ENCODE results near the gene FRMD1. TPM values are rescaled to one million over a fixed set of nuclear protein-coding genes. Genes with fewer than 3 reads are reported as not detected.

FRMD1 gene
- total RNA-seq, 2 experiments from 2014 or later, result not detected

- no peaks in the 10 kb centered on the region for H3K9me3 Mint-ChIP-seq
- POLR2A ChIA-PET, result no interaction called here
- ATAC-seq (ENCODE audit: low read depth) (no peak), DNase-seq (no peak)
- H3K36me3 Mint-ChIP-seq, result no peaks in the 10 kb centered on the region
- no peaks in the 10 kb centered on the region for H3K27me3 Mint-ChIP-seq
- no peak overlapping the region for H3K4me3 Mint-ChIP-seq
- no peaks in the 10 kb centered on the region for H3K4me1 Mint-ChIP-seq
- H3K27ac Mint-ChIP-seq, result no peak overlapping the region
Measured at GRCh38 chr6:168045706-168046620, 33.0 kb downstream of the FRMD1 start.

- POLR2A ChIA-PET, result no interaction called here
- DNase-seq, result no peak
- H3K4me3 Mint-ChIP-seq, result no peak overlapping the region
- no peaks in the 10 kb centered on the region for H3K9me3 Mint-ChIP-seq
- no peaks in the 10 kb centered on the region for H3K4me1 Mint-ChIP-seq
- H3K36me3 Mint-ChIP-seq, result no peaks in the 10 kb centered on the region
- no peak overlapping the region for H3K27ac Mint-ChIP-seq
- H3K27me3 Mint-ChIP-seq, result no peaks in the 10 kb centered on the region
- no peak for ATAC-seq (ENCODE audit: low read depth)
Measured at GRCh38 chr6:168045141-168045691, 33.8 kb downstream of the FRMD1 start.

DNA sequence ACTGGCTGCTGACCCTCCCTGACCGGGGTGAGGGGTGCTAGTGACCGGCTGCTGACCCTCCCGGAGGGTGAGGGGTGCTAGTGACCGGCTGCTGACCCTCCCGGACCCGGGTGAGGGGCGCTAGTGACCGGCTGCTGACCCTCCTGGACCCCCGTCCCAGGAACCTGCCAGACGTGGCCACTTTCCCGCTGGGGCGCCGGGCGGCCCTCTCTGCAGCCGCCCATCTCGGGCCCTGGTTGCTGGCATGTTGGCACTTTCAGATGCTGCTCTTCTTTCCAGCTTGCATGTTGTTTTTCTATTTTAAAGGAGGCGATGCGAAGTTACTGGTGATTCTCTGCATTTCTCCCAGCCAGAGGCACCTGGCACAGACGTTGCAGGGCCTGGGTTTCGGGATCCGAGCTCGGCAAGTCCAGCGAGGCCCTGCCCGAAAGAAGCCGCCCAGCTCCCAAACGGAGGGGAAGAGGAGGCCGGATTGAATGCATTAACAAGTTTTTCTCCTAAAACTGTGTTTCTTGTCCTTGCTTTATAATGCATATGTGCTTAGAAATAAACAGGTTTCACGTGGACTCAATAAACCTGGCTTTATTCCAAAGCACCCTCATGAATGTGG lies 34.4 kb downstream of the FRMD1 start:
- Mint-ChIP-seq H3K4me1 (no peaks in the 10 kb centered on the region), H3K27me3 (no peaks in the 10 kb centered on the region), H3K36me3 (no peaks in the 10 kb centered on the region), H3K9me3 (no peaks in the 10 kb centered on the region), H3K27ac (no peak overlapping the region), H3K4me3 (no peak overlapping the region)
- no peak for ATAC-seq (ENCODE audit: low read depth)
- POLR2A ChIA-PET, result no interaction called here
- DNase-seq, result no peak

GRCh38 chr6:168043848-168044415 lies 35.1 kb downstream of the FRMD1 start:
- ATAC-seq (ENCODE audit: low read depth) (no peak), DNase-seq (no peak)
- Mint-ChIP-seq H3K36me3 (no peaks in the 10 kb centered on the region), H3K27ac (no peak overlapping the region), H3K9me3 (no peaks in the 10 kb centered on the region), H3K4me1 (no peaks in the 10 kb centered on the region), H3K4me3 (no peak overlapping the region), H3K27me3 (no peaks in the 10 kb centered on the region)
- POLR2A ChIA-PET, result no interaction called here

- no peaks in the 10 kb centered on the region for H3K4me1 Mint-ChIP-seq
- H3K9me3 Mint-ChIP-seq, result peaks cover 2% of the 10 kb centered on the region
- no peak for DNase-seq
- POLR2A ChIA-PET, result no interaction called here
- no peak overlapping the region for H3K4me3 Mint-ChIP-seq
- H3K27me3 Mint-ChIP-seq, result no peaks in the 10 kb centered on the region
- no peaks in the 10 kb centered on the region for H3K36me3 Mint-ChIP-seq
- no peak for ATAC-seq (ENCODE audit: low read depth)
- H3K27ac Mint-ChIP-seq, result no peak overlapping the region
Measured at GRCh38 chr6:168043193-168043847, 35.7 kb downstream of the FRMD1 start.

DNA sequence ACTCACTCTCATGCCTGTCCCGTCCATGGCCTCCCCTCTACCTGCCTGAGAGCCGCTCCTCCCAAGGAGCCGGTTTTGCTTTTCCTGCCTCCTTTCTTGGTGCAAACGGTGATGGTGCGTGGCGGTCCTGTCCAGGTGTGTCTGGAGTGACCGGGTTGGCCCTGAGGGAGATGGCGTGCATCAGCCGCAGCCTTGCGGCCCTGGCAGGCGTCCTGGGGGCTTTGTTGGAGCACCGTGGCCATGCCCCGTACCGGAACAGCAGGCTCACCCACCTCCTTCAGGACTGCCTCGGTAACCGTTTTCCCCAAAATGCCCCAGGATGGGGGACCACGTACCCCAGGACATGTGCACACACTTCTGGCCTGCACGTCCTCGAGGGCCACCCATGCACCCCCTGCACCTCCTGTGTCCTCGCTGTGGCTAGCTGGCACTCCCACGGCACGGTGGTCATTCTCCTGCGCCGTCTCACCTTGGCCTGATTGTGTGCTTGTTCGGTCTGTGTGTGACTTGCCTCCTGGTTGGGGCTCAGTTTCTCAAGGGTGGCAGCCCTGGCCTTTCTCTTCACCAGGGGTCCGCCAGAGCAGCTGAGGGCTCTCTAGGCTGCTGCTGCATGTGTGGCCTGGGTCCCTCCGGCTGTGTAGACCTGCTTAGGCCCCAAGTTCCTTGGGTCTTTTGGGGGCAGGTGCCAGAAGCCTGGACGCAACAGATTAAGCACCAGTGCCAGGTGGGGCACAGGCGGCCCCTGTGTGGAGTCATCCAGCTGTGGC lies 36.4 kb downstream of the FRMD1 start:
- POLR2A ChIA-PET, result no interaction called here
- DNase-seq (no peak), ATAC-seq (ENCODE audit: low read depth) (no peak)
- H3K27me3 Mint-ChIP-seq, result no peaks in the 10 kb centered on the region
- H3K36me3 Mint-ChIP-seq, result no peaks in the 10 kb centered on the region
- H3K9me3 Mint-ChIP-seq, result peaks cover 3% of the 10 kb centered on the region
- H3K27ac Mint-ChIP-seq, result no peak overlapping the region
- H3K4me1 Mint-ChIP-seq, result no peaks in the 10 kb centered on the region
- H3K4me3 Mint-ChIP-seq, result no peak overlapping the region

DNA sequence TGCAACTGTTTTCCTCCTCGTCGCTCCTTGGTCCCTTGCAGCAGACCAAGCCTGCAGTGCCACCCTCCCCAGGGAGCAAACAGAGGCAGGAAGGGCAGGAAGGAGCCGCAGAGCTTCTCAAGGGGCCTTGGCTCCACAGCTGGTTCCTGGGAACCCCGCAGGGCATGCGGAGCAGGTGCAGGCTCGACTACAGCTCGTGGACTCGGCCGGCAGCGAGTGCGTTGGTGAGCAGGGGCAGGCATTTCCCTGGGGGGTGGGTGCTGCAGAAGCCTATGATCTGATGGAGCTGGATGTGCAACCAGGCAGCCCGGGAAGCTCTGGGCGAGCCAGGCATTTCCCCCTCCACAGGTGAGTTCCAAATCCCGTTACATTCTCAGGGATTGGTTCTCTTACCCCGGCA lies 37.1 kb downstream of the FRMD1 start:
- no peak overlapping the region for H3K27ac Mint-ChIP-seq
- ATAC-seq (ENCODE audit: low read depth), result no peak
- DNase-seq, result no peak
- no peaks in the 10 kb centered on the region for H3K36me3 Mint-ChIP-seq
- H3K4me1 Mint-ChIP-seq, result no peaks in the 10 kb centered on the region
- peaks cover 7% of the 10 kb centered on the region for H3K9me3 Mint-ChIP-seq
- no peak overlapping the region for H3K4me3 Mint-ChIP-seq
- POLR2A ChIA-PET, result no interaction called here
- no peaks in the 10 kb centered on the region for H3K27me3 Mint-ChIP-seq

GRCh38 chr6:168040856-168041496 lies 38.0 kb downstream of the FRMD1 start:
- no peak for DNase-seq
- ATAC-seq (ENCODE audit: low read depth), result no peak
- Mint-ChIP-seq H3K27me3 (peaks cover 2% of the 10 kb centered on the region), H3K36me3 (no peaks in the 10 kb centered on the region), H3K9me3 (peaks cover 8% of the 10 kb centered on the region), H3K4me1 (peaks cover 2% of the 10 kb centered on the region), H3K27ac (no peak overlapping the region), H3K4me3 (no peak overlapping the region)
- POLR2A ChIA-PET, result no interaction called here

- H3K27ac Mint-ChIP-seq, result no peak overlapping the region
- DNase-seq (no peak), ATAC-seq (ENCODE audit: low read depth) (no peak)
- H3K4me1 Mint-ChIP-seq, result peaks cover 2% of the 10 kb centered on the region
- H3K27me3 Mint-ChIP-seq, result peaks cover 9% of the 10 kb centered on the region
- no peaks in the 10 kb centered on the region for H3K36me3 Mint-ChIP-seq
- H3K4me3 Mint-ChIP-seq, result no peak overlapping the region
- POLR2A ChIA-PET, result no interaction called here
- peaks cover 8% of the 10 kb centered on the region for H3K9me3 Mint-ChIP-seq
Measured at GRCh38 chr6:168039849-168040248, 39.2 kb downstream of the FRMD1 start.

- peaks cover 8% of the 10 kb centered on the region for H3K9me3 Mint-ChIP-seq
- POLR2A ChIA-PET, result no interaction called here
- H3K27me3 Mint-ChIP-seq, result peaks cover 14% of the 10 kb centered on the region
- no peak for DNase-seq
- peaks cover 2% of the 10 kb centered on the region for H3K4me1 Mint-ChIP-seq
- no peak overlapping the region for H3K27ac Mint-ChIP-seq
- H3K36me3 Mint-ChIP-seq, result no peaks in the 10 kb centered on the region
- H3K4me3 Mint-ChIP-seq, result no peak overlapping the region
- no peak for ATAC-seq (ENCODE audit: low read depth)
Measured at GRCh38 chr6:168039301-168039700, 39.7 kb downstream of the FRMD1 start.

GRCh38 chr6:168038576-168039140 lies 40.4 kb downstream of the FRMD1 start:
- Mint-ChIP-seq H3K4me1 (peaks cover 2% of the 10 kb centered on the region), H3K27ac (no peak overlapping the region), H3K9me3 (peaks cover 11% of the 10 kb centered on the region), H3K4me3 (no peak overlapping the region), H3K36me3 (no peaks in the 10 kb centered on the region), H3K27me3 (peaks cover 15% of the 10 kb centered on the region)
- ATAC-seq (ENCODE audit: low read depth), result no peak
- POLR2A ChIA-PET, result no interaction called here
- DNase-seq, result no peak

DNA sequence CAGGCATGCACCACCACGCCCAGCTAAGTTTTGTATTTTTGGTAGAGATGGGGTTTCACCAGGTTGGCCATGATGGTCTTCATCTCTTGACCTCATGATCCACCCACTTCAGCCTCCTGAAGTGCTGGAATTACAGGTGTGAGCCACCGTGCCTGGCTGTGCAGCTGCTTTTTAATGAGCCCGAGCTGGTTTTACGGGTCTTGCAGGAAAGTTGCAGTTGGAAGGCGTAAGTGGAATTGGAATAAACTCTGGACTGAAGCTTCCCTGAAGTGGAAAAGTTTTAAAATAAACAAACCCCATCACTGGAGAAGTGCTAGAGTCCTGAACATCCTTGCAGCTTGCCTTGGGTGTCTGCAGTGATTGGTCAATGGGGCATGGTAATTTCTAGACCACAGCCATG lies 41.2 kb downstream of the FRMD1 start:
- no peak overlapping the region for H3K4me3 Mint-ChIP-seq
- H3K27me3 Mint-ChIP-seq, result peaks cover 15% of the 10 kb centered on the region
- no peak for ATAC-seq (ENCODE audit: low read depth)
- POLR2A ChIA-PET, result no interaction called here
- peaks cover 12% of the 10 kb centered on the region for H3K9me3 Mint-ChIP-seq
- H3K27ac Mint-ChIP-seq, result no peak overlapping the region
- H3K4me1 Mint-ChIP-seq, result peaks cover 2% of the 10 kb centered on the region
- no peaks in the 10 kb centered on the region for H3K36me3 Mint-ChIP-seq
- DNase-seq, result no peak

Data from activated naive CD8-positive, alpha-beta T cell treated with anti-CD3 and anti-CD28 coated beads, Interleukin-2, amount 10 ng/mL, durations not matched to agents 7 days and 5 days (primary cell).